ENCODE data around the gene MTERF2.

- TF ChIP-seq CTCF (IDR thresholded peaks at IDR 0.05) (peak; percentile 42), POLR2AphosphoS5 (IDR thresholded peaks at IDR 0.05; ENCODE audit: low read depth, low read length) (no peak)
Observed at GRCh38 chr12:107014055-107014454, 27.1 kb upstream of the MTERF2 start.
